ENCODE results near the gene SHMT2.

Gene SHMT2

GRCh38 chr12:57238854-57239554, 9.5 kb downstream of the SHMT2 start:
- DNase-seq = peak; percentile 23 to 90 (median 66)

GRCh38 chr12:57239587-57240065, 10.1 kb downstream of the SHMT2 start:
- peak in 2 of 51 donors; percentile 42 to 63 for DNase-seq

GRCh38 chr12:57240066-57240921, 10.8 kb downstream of the SHMT2 start:
- peak in 31 of 51 donors; percentile 17 to 78 (median 45) for DNase-seq

- DNase-seq = peak in 1 of 51 donors; percentile 43
Measured at GRCh38 chr12:57240926-57241401, 11.5 kb downstream of the SHMT2 start.

- peak in 1 of 51 donors; percentile 42 for DNase-seq
Measured at GRCh38 chr12:57241402-57242310, 12.1 kb downstream of the SHMT2 start.

- DNase-seq = peak in 14 of 51 donors; percentile 10 to 45 (median 24)
Measured at GRCh38 chr12:57242329-57242690, 12.8 kb downstream of the SHMT2 start.

GRCh38 chr12:57242691-57243454, 13.4 kb downstream of the SHMT2 start:
- DNase-seq = peak in 21 of 51 donors; percentile 6 to 56 (median 30)

GRCh38 chr12:57243521-57244311, 14.2 kb downstream of the SHMT2 start:
- DNase-seq = peak in 32 of 51 donors; percentile 6 to 68 (median 34)

- DNase-seq = no peak
Measured at GRCh38 chr12:57244312-57244696, 14.8 kb downstream of the SHMT2 start.

GRCh38 chr12:57247041-57247440, 17.5 kb downstream of the SHMT2 start:
- DNase-seq = no peak

- DNase-seq = peak in 2 of 51 donors; percentile 13 to 19
Measured at GRCh38 chr12:57248934-57249742, 19.6 kb downstream of the SHMT2 start.

- DNase-seq = no peak
Measured at GRCh38 chr12:57250541-57250940, 21.0 kb downstream of the SHMT2 start.

GRCh38 chr12:57250956-57251355, 21.4 kb downstream of the SHMT2 start, which contains the start of gene STAC3:
TSS of gene STAC3 (minus strand) at chr12:57251187. CDS start at chr12:57249636, 1,551 bp downstream.
- no peak for DNase-seq

- DNase-seq = no peak
Measured at GRCh38 chr12:57254506-57255280, 25.2 kb downstream of the SHMT2 start.

- no peak for DNase-seq
Measured at GRCh38 chr12:57255916-57256315, 26.4 kb downstream of the SHMT2 start.

- DNase-seq = no peak
Measured at GRCh38 chr12:57258977-57259970, 29.8 kb downstream of the SHMT2 start.
